NCI-H2196 treated with DMSO at 0.1 percent for 48 hours (cell line): ENCODE results near the gene SRRM3.
A peak's percentile ranks its signal among the peaks of the same experiment; 100 is the strongest.
"Not testable (repeated sequence)": the region's sequence is repeated elsewhere in the genome, so short reads cannot be mapped to it uniquely, and the experiment has no call there.

Experiments
- DNase-seq: peaks from one replicate; lab custom pipeline; 2025; ENCODE audit not compliant: unreplicated experiment; lab: John Stamatoyannopoulos, UW

Gene SRRM3

GRCh38 chr7:76201732-76202665 is at the start of gene SRRM3:
Gene SRRM3 (plus strand): TSS chr7:76201896. CDS start chr7:76235067, 33,171 bp downstream.
- DNase-seq: peak; percentile 61

- DNase-seq: no peak
These were observed 49.8 kb upstream of the SRRM3 start for GRCh38 chr7:76151932-76152331.

GRCh38 chr7:76153571-76154230 is 48.0 kb upstream of the SRRM3 start:
- DNase-seq: not testable (repeated sequence)

GRCh38 chr7:76155938-76156337 is 45.8 kb upstream of the SRRM3 start:
- no peak for DNase-seq

GRCh38 chr7:76156992-76157685 is 44.6 kb upstream of the SRRM3 start:
- DNase-seq: not testable (repeated sequence)

- DNase-seq: not testable (repeated sequence)
These were observed 43.3 kb upstream of the SRRM3 start for GRCh38 chr7:76158416-76158815.

GRCh38 chr7:76162416-76163170 is 39.1 kb upstream of the SRRM3 start:
- DNase-seq: not testable (repeated sequence)

- DNase-seq: peak; percentile 1
These were observed 37.9 kb upstream of the SRRM3 start for GRCh38 chr7:76163812-76164211.

GRCh38 chr7:76165106-76165972 is 36.4 kb upstream of the SRRM3 start:
- no peak for DNase-seq

- no peak for DNase-seq
These were observed 35.7 kb upstream of the SRRM3 start for GRCh38 chr7:76165973-76166403.

GRCh38 chr7:76166404-76167255 is 35.1 kb upstream of the SRRM3 start:
- peak; percentile 96 for DNase-seq

GRCh38 chr7:76173566-76174205 is 28.0 kb upstream of the SRRM3 start:
- DNase-seq: no peak

GRCh38 chr7:76176951-76177350 is 24.7 kb upstream of the SRRM3 start:
- DNase-seq: not testable (repeated sequence)

- no peak for DNase-seq
These were observed 22.0 kb upstream of the SRRM3 start for GRCh38 chr7:76179686-76180085.

GRCh38 chr7:76182225-76182960 is 19.3 kb upstream of the SRRM3 start:
- DNase-seq: no peak

GRCh38 chr7:76185187-76185896 is 16.4 kb upstream of the SRRM3 start:
- no peak for DNase-seq

- DNase-seq: no peak
These were observed 14.4 kb upstream of the SRRM3 start for GRCh38 chr7:76187272-76187671.
